ENCODE data around the gene SOX5. TPM values are rescaled to one million over a fixed set of nuclear protein-coding genes. Genes with fewer than 3 reads are reported as not detected.

SOX5 gene
- total RNA-seq, 1 experiment from 2014 or later = 0.52 TPM

DNA sequence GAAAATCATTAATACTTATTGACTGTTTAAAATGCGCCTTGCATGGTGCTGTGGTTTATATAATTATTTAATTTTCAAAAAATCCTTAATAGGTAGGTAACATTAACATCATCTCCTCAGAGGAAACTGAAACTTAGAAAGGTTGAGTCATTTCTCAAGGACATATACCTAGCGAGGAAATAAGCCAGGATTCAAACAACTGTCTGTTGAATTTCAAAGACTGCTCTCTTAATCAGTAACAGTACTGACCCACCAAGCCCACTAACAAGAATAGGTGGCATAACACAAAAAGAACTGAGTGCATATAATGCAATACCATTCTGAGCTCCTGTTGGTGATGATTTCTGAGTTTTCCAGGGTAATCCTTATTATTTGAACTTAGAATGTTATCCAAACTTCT, 174.3 kb downstream of the SOX5 start:
- peaks cover 21 to 24% of the 10 kb centered on the region in 2 experiments; a peak in 2 of 4 replicates for H3K9me3 ChIP-seq (ENCODE audit: control insufficient read depth in 1 of 2, insufficient read depth in 1 of 2, low read depth in 1 of 2, low read length in 2 of 2)
- no peak for DNase-seq (ENCODE audit: low read depth, low spot score)
- ATAC-seq = no peak
- no peak overlapping the region for H3K4me2 ChIP-seq (ENCODE audit: low read length)
- H3K9me2 ChIP-seq (ENCODE audit: insufficient read depth) = no peaks in the 10 kb centered on the region
- no peak overlapping the region for H3K27ac ChIP-seq (ENCODE audit: low read depth, low read length)
- CTCF ChIA-PET = no interaction called here
- H4K20me1 ChIP-seq (ENCODE audit: insufficient read depth) = no peaks in the 10 kb centered on the region
- no TSS peak for BruUV-seq (replicated peaks)
- H3K9ac ChIP-seq (ENCODE audit: low read length) = no peak overlapping the region
- H2AFZ ChIP-seq (ENCODE audit: low read depth, low read length, poor library complexity, severe bottlenecking) = no peak overlapping the region
- H3K79me2 ChIP-seq (ENCODE audit: insufficient read depth, low read length) = no peaks in the 10 kb centered on the region
- H3K36me3 ChIP-seq (ENCODE audit: control insufficient read depth in 1 of 2, insufficient read depth in 2 of 2, low read length in 2 of 2) = no peaks in the 10 kb centered on the region
- no peak overlapping the region for H3K4me3 ChIP-seq (replicated peaks in 1 of 2; ENCODE audit: low read depth in 1 of 2, low read length in 2 of 2)
- no peak for TF ChIP-seq YY1 (IDR thresholded peaks at IDR 0.05; ENCODE audit: extremely low read depth, insufficient replicate concordance, low read depth, low read length)
- TF ChIP-seq SRF (IDR thresholded peaks at IDR 0.05; ENCODE audit: low read depth) = no peak
- no peak for TF ChIP-seq ZNF274 (IDR thresholded peaks at IDR 0.05; ENCODE audit: low read depth, low read length)
- TF ChIP-seq TCF7L2 (IDR thresholded peaks at IDR 0.05; ENCODE audit: borderline replicate concordance, extremely low read depth, insufficient read depth, insufficient read length) = no peak
- TF ChIP-seq RAD21 (IDR thresholded peaks at IDR 0.05; ENCODE audit: low read depth) = no peak
- TF ChIP-seq FOSL1 (IDR thresholded peaks at IDR 0.05; ENCODE audit: low read depth) = no peak
- TF ChIP-seq, protein P1, sequence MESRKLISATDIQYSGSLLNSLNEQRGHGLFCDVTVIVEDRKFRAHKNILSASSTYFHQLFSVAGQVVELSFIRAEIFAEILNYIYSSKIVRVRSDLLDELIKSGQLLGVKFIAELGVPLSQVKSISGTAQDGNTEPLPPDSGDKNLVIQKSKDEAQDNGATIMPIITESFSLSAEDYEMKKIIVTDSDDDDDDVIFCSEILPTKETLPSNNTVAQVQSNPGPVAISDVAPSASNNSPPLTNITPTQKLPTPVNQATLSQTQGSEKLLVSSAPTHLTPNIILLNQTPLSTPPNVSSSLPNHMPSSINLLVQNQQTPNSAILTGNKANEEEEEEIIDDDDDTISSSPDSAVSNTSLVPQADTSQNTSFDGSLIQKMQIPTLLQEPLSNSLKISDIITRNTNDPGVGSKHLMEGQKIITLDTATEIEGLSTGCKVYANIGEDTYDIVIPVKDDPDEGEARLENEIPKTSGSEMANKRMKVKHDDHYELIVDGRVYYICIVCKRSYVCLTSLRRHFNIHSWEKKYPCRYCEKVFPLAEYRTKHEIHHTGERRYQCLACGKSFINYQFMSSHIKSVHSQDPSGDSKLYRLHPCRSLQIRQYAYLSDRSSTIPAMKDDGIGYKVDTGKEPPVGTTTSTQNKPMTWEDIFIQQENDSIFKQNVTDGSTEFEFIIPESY (IDR thresholded peaks at IDR 0.05; ENCODE audit: extremely low read depth, insufficient replicate concordance, low read length) = no peak
- no peak for TF ChIP-seq ELF1 (IDR thresholded peaks at IDR 0.05; ENCODE audit: borderline replicate concordance, low read depth)
- no peak for TF ChIP-seq EZH2 (IDR thresholded peaks at IDR 0.05)
- TF ChIP-seq CBX3 (IDR thresholded peaks at IDR 0.05; ENCODE audit: low read depth) = no peak
- TF ChIP-seq, protein P2, sequence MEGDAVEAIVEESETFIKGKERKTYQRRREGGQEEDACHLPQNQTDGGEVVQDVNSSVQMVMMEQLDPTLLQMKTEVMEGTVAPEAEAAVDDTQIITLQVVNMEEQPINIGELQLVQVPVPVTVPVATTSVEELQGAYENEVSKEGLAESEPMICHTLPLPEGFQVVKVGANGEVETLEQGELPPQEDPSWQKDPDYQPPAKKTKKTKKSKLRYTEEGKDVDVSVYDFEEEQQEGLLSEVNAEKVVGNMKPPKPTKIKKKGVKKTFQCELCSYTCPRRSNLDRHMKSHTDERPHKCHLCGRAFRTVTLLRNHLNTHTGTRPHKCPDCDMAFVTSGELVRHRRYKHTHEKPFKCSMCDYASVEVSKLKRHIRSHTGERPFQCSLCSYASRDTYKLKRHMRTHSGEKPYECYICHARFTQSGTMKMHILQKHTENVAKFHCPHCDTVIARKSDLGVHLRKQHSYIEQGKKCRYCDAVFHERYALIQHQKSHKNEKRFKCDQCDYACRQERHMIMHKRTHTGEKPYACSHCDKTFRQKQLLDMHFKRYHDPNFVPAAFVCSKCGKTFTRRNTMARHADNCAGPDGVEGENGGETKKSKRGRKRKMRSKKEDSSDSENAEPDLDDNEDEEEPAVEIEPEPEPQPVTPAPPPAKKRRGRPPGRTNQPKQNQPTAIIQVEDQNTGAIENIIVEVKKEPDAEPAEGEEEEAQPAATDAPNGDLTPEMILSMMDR (IDR thresholded peaks at IDR 0.05 in 2 of 3, conservative IDR thresholded peaks at IDR 0.05 in 1 of 3; ENCODE audit: borderline replicate concordance in 1 of 3, insufficient read depth in 1 of 3, low read depth in 2 of 3, low read length in 2 of 3) = no peak
- TF ChIP-seq, protein P3, sequence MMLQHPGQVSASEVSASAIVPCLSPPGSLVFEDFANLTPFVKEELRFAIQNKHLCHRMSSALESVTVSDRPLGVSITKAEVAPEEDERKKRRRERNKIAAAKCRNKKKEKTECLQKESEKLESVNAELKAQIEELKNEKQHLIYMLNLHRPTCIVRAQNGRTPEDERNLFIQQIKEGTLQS (IDR thresholded peaks at IDR 0.05) = no peak
- TF ChIP-seq JUND (IDR thresholded peaks at IDR 0.05) = no peak
- no peaks in the 10 kb centered on the region for H3K4me1 ChIP-seq (ENCODE audit: control insufficient read depth in 1 of 2, insufficient read depth in 2 of 2, low read length in 2 of 2)
- H3K27me3 ChIP-seq (ENCODE audit: insufficient read depth, low read length) = no peaks in the 10 kb centered on the region
- intact Hi-C loops (cut with micrococcal nuclease) = no loop called here
- RAD21 ChIA-PET (ENCODE audit: low non-redundant PET in 1 of 2, low total read pairs in 2 of 2, uncharacterized antibody in 2 of 2, unreplicated experiment in 2 of 2) = no interaction called here
- POLR2A ChIA-PET = no interaction called here
